Measurements from ENCODE around the gene RNF111. TPM values are rescaled to one million over a fixed set of nuclear protein-coding genes. Genes with fewer than 3 reads are reported as not detected.
"Not testable (repeated sequence)": the region's sequence is repeated elsewhere in the genome, so short reads cannot be mapped to it uniquely, and the experiment has no call there.

RNF111 gene
- total RNA-seq, 1 experiment from 2014 or later, result 20.9 TPM

GRCh38 chr15:59000251-59000650 is 12.8 kb downstream of the RNF111 start:
- not testable (repeated sequence) for DNase-seq (ENCODE audit: low read depth)

DNA sequence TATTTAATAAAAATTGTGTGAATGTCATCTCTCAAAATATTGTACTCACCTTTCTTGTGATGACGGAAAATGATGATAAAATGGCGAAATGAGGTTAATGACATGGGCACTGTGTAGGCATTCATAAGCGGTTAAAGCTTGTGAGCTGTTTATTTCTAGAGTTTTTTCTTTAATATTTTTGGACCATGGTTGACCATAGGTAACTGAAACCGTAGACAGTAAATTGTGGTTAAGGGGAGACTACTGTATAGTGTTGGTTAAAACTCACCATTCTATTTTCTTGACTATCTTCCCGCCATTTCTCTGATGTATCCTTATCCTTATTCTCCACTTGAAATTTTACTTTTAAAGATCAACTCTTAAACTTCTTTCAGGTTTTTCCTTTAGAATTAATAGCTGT is 14.5 kb downstream of the RNF111 start:
- no peak for DNase-seq (ENCODE audit: low read depth)

DNA sequence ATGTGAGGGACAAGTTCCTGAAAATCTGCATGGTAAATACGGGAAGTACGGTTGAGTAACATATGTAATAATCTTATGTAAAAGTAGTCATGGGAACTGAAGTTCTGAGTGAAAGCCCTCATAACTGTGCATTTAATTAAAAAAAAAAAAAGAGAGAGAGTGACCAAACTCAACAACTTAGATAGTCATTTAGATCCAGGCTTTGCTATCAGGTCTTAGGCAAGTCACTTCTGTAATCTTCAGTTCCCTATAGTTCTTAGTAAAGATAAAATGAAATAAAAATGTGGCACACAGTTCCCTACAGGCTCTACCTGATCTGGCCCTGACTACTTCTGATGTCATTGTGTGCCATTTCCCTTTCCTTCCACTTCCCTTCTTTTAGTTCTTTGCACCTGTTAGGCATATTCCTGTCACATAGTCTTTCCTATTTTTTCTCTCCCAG is 15.0 kb downstream of the RNF111 start:
- no peak for DNase-seq (ENCODE audit: low read depth)

DNA sequence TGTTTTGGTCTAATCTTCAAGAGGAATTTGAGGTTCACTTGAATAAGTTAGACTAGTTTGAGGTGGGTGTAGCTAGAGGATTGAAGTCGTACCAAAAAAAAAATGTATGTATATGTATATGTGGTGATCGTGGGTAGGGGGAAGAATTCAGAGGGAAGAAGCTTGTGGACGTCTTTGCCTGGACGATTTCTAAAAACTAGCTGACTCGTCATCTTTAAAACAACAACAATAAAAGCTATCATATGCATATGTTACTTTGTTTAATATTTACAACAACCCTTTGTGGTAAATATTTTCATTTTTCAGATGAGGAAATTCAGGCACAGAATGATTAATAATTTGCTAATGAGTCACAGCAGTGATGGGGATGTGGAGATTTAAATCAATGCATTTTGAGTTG is 18.1 kb downstream of the RNF111 start:
- no peak for DNase-seq (ENCODE audit: low read depth)

DNA sequence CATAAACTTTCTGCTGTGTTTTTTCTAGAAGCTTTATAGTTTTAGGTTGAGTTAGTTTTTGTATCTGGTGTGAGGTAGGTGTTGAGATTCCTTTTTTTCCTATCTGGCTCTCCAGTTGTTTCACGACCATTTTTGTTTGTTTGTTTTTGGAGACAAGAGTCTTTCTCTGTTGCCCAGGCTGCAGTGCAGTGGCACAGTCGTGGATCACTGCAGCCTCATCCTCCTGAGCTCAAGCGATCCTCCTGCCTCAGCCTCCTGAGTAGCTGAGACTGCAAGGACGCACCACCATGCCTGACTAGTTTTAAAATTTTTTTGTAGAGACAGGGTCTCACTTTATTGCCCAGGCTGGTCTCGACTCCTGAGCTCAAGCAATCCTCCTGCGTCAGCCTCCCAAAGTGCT is 20.6 kb downstream of the RNF111 start:
- DNase-seq (ENCODE audit: low read depth), result no peak

- no peak for DNase-seq (ENCODE audit: low read depth)
Measured at GRCh38 chr15:59011262-59011952, 23.9 kb downstream of the RNF111 start.

GRCh38 chr15:59013246-59013873 is 25.9 kb downstream of the RNF111 start:
- no peak for DNase-seq (ENCODE audit: low read depth)

DNA sequence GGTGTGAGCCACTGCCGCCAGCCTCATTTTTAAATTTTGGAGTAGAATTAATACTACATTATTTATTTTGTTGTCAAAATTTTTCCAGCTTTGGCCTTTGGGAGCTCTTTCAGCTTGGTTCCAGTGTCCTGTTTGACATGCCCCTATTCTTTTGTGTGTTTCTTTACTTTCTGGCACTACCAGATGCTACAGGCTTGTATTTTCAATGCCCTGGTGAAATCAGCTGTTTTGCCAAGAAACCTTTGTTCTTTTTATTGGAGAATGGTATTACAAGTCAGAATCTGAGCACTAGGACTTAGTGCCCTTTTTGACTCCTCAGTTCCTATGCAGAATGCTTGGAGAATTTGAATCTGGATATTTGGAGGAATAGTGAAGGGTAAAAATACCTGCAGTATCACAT is 26.6 kb downstream of the RNF111 start:
- DNase-seq (ENCODE audit: low read depth), result no peak

GRCh38 chr15:59017449-59017848 is 30.0 kb downstream of the RNF111 start:
- DNase-seq (ENCODE audit: low read depth), result no peak

- DNase-seq (ENCODE audit: low read depth), result no peak
Measured at GRCh38 chr15:59018833-59019232, 31.4 kb downstream of the RNF111 start.

- peak; percentile 9 for DNase-seq (ENCODE audit: low read depth)
Measured at GRCh38 chr15:59020322-59020721, 32.9 kb downstream of the RNF111 start.

- no peak for DNase-seq (ENCODE audit: low read depth)
Measured at GRCh38 chr15:59022188-59022587, 34.7 kb downstream of the RNF111 start.

- DNase-seq (ENCODE audit: low read depth), result no peak
Measured at GRCh38 chr15:59026207-59026606, 38.7 kb downstream of the RNF111 start.

DNA sequence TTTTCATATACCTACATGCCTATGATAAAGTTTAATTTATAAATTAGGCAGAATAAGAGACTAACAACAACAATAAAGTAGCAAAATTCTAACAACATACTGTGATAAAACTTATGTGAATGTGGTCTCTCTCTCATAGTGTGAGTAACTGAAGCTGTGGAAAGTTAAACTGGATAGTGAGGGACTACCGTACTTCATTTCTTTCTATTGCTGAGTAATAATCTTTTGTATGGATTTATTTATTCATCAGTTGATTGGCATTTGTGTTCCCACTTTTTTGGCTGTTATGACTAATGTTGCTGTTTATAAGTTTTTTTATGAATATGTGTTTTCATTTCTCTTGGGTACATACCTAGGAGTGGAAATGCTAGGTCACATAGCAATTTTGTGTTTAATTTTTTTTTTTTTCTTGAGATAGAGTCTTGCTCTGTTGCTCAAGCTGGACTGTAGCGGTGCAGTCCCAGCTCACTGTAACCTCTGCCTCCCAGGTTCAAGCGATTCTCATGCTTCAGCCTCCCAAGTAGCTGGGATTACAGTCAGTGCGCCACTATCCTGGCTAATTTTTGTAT is 41.0 kb downstream of the RNF111 start:
- no peak for DNase-seq (ENCODE audit: low read depth)

DNA sequence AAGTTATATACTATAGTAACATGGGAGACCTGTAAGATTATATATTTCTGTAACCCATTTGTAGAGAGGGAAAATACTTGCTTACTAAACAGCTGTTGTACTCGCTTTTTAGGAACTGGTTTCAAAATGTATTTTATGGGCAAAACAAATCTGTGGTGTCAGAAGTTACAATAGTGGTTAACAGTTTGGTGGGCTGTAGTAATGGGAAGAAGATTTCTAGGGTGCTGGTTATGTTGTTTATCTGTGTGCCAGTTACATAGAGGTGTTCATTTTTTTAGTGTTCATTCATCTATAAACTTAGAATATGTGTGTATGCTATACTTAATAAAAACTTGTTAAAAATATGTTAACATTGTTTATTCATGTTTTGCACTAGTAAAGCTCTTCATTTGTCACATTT is 42.1 kb downstream of the RNF111 start:
- no peak for DNase-seq (ENCODE audit: low read depth)

GRCh38 chr15:59035201-59035600 is 47.7 kb downstream of the RNF111 start:
- DNase-seq (ENCODE audit: low read depth), result no peak

DNA sequence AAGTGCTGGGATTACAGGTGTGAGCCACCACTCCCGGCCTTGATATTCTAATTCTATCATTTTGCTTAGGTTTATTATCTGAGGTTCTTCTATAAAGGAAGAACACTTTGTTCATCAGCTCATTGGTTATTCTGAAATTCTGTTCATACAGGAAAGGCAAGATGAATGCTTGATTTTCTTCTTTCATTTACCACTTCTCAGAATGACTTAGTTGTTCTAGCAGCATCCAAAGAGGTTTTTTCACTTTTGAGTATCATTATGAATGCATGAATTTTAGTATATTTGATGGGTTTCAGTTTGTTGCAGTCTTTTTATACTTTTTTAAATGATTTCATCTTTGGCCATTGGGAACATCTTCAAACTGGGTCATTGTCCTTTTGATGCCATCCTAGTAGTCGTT is 51.8 kb downstream of the RNF111 start:
- DNase-seq (ENCODE audit: low read depth), result no peak

- DNase-seq (ENCODE audit: low read depth), result no peak
Measured at GRCh38 chr15:59042041-59042440, 54.6 kb downstream of the RNF111 start.

DNA sequence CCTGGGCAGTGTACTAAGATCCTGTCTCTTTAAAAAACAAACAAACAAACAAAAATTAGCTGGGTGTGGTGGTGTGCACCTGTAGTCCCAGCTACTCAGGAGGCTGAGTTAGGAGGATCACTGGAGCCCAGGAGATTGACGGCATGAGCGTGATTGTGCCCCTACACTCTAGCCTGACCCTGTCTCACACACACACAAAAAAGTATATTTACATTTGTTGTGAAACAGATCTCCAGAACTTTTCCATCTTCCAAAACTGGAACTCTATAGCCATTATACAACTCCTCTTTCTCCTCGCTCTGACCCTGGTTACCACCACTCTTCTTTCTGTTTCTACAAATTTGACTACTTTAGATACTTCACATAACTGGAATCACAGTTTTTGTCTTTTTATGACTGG is 61.4 kb downstream of the RNF111 start:
- no peak for DNase-seq (ENCODE audit: low read depth)

GRCh38 chr15:59051873-59052861 is 64.7 kb downstream of the RNF111 start:
- DNase-seq (ENCODE audit: low read depth), result no peak

GRCh38 chr15:59052915-59053407 is 65.5 kb downstream of the RNF111 start:
- DNase-seq (ENCODE audit: low read depth), result no peak

DNA sequence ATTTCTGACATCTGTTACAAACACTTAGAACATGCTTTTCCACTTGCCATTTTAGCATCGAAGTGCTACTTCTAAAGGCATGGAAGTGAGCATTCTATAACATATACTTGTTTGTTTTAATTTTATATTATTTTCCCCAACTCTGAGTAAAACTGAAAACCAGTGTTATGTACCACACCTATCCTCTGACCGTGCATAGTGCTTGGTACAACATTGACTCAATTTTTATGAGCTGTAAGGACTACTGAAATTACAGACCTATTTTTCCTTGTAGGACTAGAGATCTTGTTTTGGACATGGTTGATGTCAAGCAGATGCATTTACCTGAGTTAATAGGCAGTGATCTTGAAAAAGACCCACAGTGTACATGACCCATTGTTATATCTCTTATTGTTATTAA is 66.0 kb downstream of the RNF111 start:
- DNase-seq (ENCODE audit: low read depth), result no peak

All from M059J (cell line).